ENCODE results near the gene MTHFD2L. TPM values are rescaled to one million over a fixed set of nuclear protein-coding genes. Genes with fewer than 3 reads are reported as not detected.
A peak's percentile ranks its signal among the peaks of the same experiment; 100 is the strongest.

The MTHFD2L gene
- polyA plus RNA-seq, 1 donor, result 15.2 TPM

DNA sequence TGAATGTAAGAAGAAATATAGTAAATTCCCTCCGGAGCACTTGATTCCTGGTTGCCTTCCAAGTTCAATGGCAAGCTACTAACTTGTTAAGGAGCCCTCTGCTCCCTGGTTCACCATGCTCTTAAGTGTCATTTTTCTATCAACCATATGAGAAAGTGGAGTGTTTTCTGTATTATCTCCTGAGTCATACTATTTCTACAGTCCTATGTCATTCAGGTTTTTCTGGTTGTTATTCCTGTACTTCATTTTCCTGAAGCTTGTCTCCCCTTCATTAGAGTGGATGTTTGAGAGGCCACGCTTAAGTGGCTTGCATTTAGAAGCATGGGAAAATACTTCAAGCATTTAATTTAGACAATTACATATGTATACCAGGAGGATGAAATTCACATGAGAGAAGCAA, 135.6 kb downstream of the MTHFD2L start:
- no peaks in the 10 kb centered on the region for H3K9me3 ChIP-seq (ENCODE audit: control insufficient read depth, low read depth, low read length)
- no peaks in the 10 kb centered on the region for H3K27me3 ChIP-seq (ENCODE audit: control insufficient read depth, insufficient read depth, low read length)
- WGBS (ENCODE audit: insufficient coverage, low lambda C conversion rate), result no CpG with 5 or more reads among the region's 2 CpGs
- H3K4me1 ChIP-seq (ENCODE audit: control insufficient read depth, insufficient read depth, low read length), result no peaks in the 10 kb centered on the region
- no peak overlapping the region for H3K4me3 ChIP-seq (ENCODE audit: low read length)
- no peak for DNase-seq
- H3K27ac ChIP-seq (ENCODE audit: low read length), result no peak overlapping the region
- no peaks in the 10 kb centered on the region for H3K36me3 ChIP-seq (ENCODE audit: control insufficient read depth, insufficient read depth, low read length)

DNA sequence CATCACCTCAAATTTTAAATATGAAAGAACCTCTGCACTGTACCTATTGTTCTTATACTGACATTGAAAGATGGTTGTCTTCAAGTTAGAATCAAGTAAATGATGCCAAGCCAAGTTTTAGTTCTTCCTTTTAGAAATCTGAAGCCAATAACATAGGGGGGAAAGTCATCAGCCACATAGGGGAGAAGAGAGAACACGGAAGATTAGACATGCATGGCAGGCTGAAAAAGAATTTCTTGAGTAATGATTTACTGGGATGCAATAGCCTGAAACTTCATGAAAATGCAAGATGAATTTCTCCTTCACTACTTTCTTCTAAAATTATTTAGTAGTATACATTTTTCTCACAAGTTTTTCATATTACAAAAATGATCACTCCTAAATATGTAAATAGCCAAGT, 136.8 kb downstream of the MTHFD2L start:
- H3K27me3 ChIP-seq (ENCODE audit: control insufficient read depth, insufficient read depth, low read length), result no peaks in the 10 kb centered on the region
- H3K4me3 ChIP-seq (ENCODE audit: low read length), result no peak overlapping the region
- no peaks in the 10 kb centered on the region for H3K9me3 ChIP-seq (ENCODE audit: control insufficient read depth, low read depth, low read length)
- no peaks in the 10 kb centered on the region for H3K4me1 ChIP-seq (ENCODE audit: control insufficient read depth, insufficient read depth, low read length)
- H3K36me3 ChIP-seq (ENCODE audit: control insufficient read depth, insufficient read depth, low read length), result no peaks in the 10 kb centered on the region
- no peak overlapping the region for H3K27ac ChIP-seq (ENCODE audit: low read length)
- no peak for DNase-seq
- WGBS (ENCODE audit: insufficient coverage, low lambda C conversion rate), result 80% methylated on average over 1 of the region's 1 CpG

DNA sequence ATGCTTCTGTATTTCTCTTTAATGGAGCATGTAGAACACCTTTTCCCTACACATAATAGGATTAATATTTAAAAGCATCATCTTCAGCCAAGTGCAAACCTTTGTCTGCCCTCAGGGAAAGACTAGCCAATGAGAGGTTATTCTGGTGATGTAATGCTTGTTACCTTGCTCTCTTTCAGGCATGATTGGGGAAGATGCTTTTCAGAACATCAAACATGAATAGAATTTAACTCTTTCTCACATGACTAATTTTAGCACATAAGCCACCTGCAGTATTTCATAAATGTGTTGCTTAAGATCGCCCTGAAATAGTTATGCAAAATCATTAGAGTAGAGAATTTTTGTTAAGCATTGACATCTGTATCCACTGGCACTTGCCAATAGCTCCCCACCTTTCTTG, 139.6 kb downstream of the MTHFD2L start:
- Histone ChIP-seq H3K27me3 (ENCODE audit: control insufficient read depth, insufficient read depth, low read length) (no peaks in the 10 kb centered on the region), H3K9me3 (ENCODE audit: control insufficient read depth, low read depth, low read length) (no peaks in the 10 kb centered on the region), H3K27ac (ENCODE audit: low read length) (no peak overlapping the region), H3K4me3 (ENCODE audit: low read length) (no peak overlapping the region), H3K36me3 (ENCODE audit: control insufficient read depth, insufficient read depth, low read length) (no peaks in the 10 kb centered on the region), H3K4me1 (ENCODE audit: control insufficient read depth, insufficient read depth, low read length) (no peaks in the 10 kb centered on the region)
- WGBS (ENCODE audit: insufficient coverage, low lambda C conversion rate), result no CpG with 5 or more reads among the region's 1 CpG
- DNase-seq, result no peak

DNA sequence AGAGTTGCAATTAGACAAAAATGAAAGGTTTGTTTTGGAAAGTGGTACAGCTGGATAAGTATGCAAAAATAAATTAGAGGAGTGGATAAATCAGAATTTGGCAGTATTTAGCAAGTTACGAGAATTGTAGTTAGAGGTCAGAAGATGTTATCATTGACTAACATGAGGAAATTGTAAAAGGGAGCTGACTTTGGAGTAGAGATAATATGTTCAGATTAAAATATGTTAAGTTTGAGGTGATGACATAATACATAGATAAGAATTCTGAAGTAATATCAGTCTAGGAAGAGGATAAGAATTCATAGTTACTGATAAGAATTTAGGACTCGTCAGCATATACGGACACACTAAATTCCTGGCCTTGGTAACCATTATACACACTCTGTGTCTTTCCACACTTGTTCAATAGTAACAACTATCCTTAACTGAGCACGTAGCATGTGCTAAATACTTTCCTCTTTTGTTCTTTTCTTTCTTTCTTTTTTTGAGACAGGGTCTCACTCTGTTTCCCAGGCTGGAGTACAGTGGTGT, 146.2 kb downstream of the MTHFD2L start:
- Histone ChIP-seq H3K27ac (ENCODE audit: low read length) (no peak overlapping the region), H3K4me1 (ENCODE audit: control insufficient read depth, insufficient read depth, low read length) (peaks cover 2% of the 10 kb centered on the region), H3K36me3 (ENCODE audit: control insufficient read depth, insufficient read depth, low read length) (no peaks in the 10 kb centered on the region), H3K9me3 (ENCODE audit: control insufficient read depth, low read depth, low read length) (no peaks in the 10 kb centered on the region), H3K27me3 (ENCODE audit: control insufficient read depth, insufficient read depth, low read length) (no peaks in the 10 kb centered on the region), H3K4me3 (ENCODE audit: low read length) (no peak overlapping the region)
- no peak for DNase-seq
- 77% methylated on average over 2 of the region's 4 CpGs for WGBS (ENCODE audit: insufficient coverage, low lambda C conversion rate)

DNA sequence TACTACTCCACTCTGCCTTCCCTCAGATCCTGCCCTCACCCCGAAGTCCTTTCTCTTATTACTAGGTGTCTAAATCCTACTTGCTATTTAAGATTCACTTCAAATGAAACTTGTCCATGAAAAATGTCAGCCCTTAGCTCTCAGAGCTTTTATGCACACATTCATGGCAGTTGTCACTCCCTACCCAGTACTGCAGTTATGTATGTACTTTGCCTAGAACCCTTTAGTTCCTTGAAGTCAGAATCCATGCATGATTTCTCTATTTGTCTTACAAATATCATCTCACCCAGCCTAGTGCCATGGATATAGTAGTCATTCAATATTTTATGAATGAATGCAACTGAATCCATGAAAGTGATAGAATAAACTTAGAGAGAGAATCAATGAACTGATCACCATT, 147.1 kb downstream of the MTHFD2L start:
- H3K4me3 ChIP-seq (ENCODE audit: low read length), result no peak overlapping the region
- no peak for DNase-seq
- H3K27me3 ChIP-seq (ENCODE audit: control insufficient read depth, insufficient read depth, low read length), result no peaks in the 10 kb centered on the region
- H3K4me1 ChIP-seq (ENCODE audit: control insufficient read depth, insufficient read depth, low read length), result peaks cover 2% of the 10 kb centered on the region
- no peaks in the 10 kb centered on the region for H3K9me3 ChIP-seq (ENCODE audit: control insufficient read depth, low read depth, low read length)
- H3K36me3 ChIP-seq (ENCODE audit: control insufficient read depth, insufficient read depth, low read length), result no peaks in the 10 kb centered on the region
- H3K27ac ChIP-seq (ENCODE audit: low read length), result no peak overlapping the region
- no CpG with 5 or more reads among the region's 1 CpG for WGBS (ENCODE audit: insufficient coverage, low lambda C conversion rate)

DNA sequence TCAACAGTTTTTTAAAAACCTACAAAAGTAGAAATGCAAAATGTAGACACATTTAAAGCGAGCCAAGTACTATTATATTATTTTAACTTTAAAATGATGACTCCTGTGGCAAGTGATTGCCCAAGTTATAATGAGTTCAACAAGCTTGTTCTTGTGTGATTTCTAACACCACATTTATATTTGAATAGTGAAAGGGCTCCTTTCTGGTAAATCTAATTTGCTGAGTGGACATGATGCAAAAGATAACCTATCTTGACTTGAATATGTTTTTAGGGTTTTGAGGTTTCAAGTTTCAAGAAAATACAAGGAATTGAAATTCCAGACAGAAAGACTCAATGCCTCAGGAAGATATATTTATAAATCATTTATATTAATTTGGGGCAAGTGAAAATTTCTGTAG, 149.3 kb downstream of the MTHFD2L start:
- Histone ChIP-seq H3K27ac (ENCODE audit: low read length) (no peak overlapping the region), H3K36me3 (ENCODE audit: control insufficient read depth, insufficient read depth, low read length) (no peaks in the 10 kb centered on the region), H3K9me3 (ENCODE audit: control insufficient read depth, low read depth, low read length) (no peaks in the 10 kb centered on the region), H3K4me3 (ENCODE audit: low read length) (no peak overlapping the region), H3K4me1 (ENCODE audit: control insufficient read depth, insufficient read depth, low read length) (peaks cover 2% of the 10 kb centered on the region), H3K27me3 (ENCODE audit: control insufficient read depth, insufficient read depth, low read length) (no peaks in the 10 kb centered on the region)
- DNase-seq, result no peak
- WGBS (ENCODE audit: insufficient coverage, low lambda C conversion rate), result no CpG with 5 or more reads among the region's 1 CpG

DNA sequence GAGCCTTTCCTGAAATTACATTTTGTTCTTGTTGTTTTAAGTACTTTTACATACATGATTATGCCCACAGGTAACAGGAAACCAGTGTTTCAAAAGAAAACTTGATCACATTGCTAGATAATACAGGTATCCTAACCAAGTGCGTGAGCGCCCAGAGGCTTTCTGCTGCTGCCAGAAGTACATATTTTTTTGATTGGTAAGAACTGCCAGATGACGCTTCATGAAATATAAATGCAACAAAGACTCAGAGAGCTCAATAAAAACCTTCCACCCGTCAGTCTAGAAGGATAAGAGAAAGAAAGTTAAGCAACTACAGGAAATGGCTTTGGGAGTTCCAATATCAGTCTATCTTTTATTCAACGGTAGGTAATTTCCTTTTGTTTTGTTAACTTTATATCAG, 150.3 kb downstream of the MTHFD2L start, which contains the start of gene EPGN:
Gene EPGN (plus strand): TSS at position 256 of the 400 bp plus-strand sequence. CDS start 64 bp downstream, at position 320.
- no peaks in the 10 kb centered on the region for H3K27me3 ChIP-seq (ENCODE audit: control insufficient read depth, insufficient read depth, low read length)
- H3K27ac ChIP-seq (ENCODE audit: low read length), result no peak within 1 kb of the TSS
- no peaks in the 10 kb centered on the region for H3K9me3 ChIP-seq (ENCODE audit: control insufficient read depth, low read depth, low read length)
- no peak within 1 kb of the TSS for H3K4me3 ChIP-seq (ENCODE audit: low read length)
- H3K4me1 ChIP-seq (ENCODE audit: control insufficient read depth, insufficient read depth, low read length), result peaks cover 2% of the 10 kb centered on the region
- no peaks in the 10 kb centered on the region for H3K36me3 ChIP-seq (ENCODE audit: control insufficient read depth, insufficient read depth, low read length)
- no CpG with 5 or more reads among the region's 5 CpGs for WGBS (ENCODE audit: insufficient coverage, low lambda C conversion rate)
- DNase-seq, result no peak

DNA sequence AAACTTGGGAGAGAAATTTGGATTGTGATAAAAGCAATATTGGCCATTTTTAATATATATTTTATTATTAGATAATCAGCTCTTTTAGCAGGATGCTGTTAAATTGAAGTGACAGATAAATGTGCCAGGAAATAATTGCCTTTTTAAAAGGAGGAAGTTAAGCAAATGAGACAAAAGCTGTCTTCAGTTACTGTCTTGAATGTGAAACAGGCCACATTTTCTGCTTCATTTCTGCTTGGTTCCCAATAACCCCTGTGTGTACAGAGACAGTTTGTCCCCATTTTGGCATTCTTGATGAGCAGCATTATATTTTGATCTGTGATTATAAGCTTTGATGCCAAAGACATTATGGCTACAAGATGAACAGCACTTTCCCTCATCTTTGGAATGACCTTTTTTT, 151.3 kb downstream of the MTHFD2L start:
- Histone ChIP-seq H3K4me3 (ENCODE audit: low read length) (no peak overlapping the region), H3K36me3 (ENCODE audit: control insufficient read depth, insufficient read depth, low read length) (no peaks in the 10 kb centered on the region), H3K27me3 (ENCODE audit: control insufficient read depth, insufficient read depth, low read length) (no peaks in the 10 kb centered on the region), H3K27ac (ENCODE audit: low read length) (no peak overlapping the region), H3K9me3 (ENCODE audit: control insufficient read depth, low read depth, low read length) (no peaks in the 10 kb centered on the region), H3K4me1 (ENCODE audit: control insufficient read depth, insufficient read depth, low read length) (peaks cover 2% of the 10 kb centered on the region)
- DNase-seq, result no peak

DNA sequence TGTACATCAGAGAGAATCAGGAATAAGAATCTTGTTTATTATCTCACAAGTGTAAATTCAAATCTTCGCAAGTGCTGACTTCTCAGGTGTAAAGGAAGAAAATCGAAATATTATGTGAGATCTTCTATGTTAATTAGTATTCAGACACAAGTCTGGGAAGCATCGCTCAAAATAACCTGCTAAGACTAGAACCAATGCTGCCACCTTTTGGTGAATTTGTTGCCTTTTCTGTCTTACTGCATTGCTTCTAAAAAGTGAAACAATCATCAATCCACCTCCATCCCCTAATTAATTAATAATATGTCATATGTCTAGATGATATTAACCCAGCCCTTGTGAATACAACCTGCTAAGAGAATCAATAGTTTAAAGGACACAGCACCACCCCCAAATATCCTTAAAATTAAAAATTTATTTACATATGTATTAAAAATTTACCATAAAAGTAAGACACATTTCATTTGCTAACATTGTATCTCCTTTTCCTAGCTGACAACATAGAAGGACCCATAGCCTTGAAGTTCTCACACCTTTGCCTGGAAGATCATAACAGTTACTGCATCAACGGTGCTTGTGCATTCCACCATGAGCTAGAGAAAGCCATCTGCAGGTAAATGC, 153.9 kb downstream of the MTHFD2L start:
- no peak overlapping the region for H3K27ac ChIP-seq (ENCODE audit: low read length)
- H3K9me3 ChIP-seq (ENCODE audit: control insufficient read depth, low read depth, low read length), result no peaks in the 10 kb centered on the region
- H3K36me3 ChIP-seq (ENCODE audit: control insufficient read depth, insufficient read depth, low read length), result no peaks in the 10 kb centered on the region
- H3K27me3 ChIP-seq (ENCODE audit: control insufficient read depth, insufficient read depth, low read length), result no peaks in the 10 kb centered on the region
- H3K4me1 ChIP-seq (ENCODE audit: control insufficient read depth, insufficient read depth, low read length), result no peaks in the 10 kb centered on the region
- DNase-seq, result peak; percentile 27 to 37
- WGBS (ENCODE audit: insufficient coverage, low lambda C conversion rate), result 20% methylated on average over 1 of the region's 4 CpGs
- no peak overlapping the region for H3K4me3 ChIP-seq (ENCODE audit: low read length)

DNA sequence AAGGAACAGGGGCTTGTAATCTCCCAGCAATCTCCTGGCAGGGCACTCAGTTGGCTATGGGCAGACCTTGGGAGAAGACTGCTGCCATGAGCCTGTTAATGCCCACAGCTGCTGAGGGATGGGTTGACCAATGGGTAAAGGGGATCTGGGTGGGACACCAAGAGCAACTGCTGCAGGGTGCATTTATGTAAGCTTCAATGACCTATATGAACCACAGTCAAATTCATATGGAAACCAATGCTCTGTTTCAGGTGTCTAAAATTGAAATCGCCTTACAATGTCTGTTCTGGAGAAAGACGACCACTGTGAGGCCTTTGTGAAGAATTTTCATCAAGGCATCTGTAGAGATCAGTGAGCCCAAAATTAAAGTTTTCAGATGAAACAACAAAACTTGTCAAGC, 156.4 kb downstream of the MTHFD2L start:
- DNase-seq, result no peak
- H3K27ac ChIP-seq (ENCODE audit: low read length), result no peak overlapping the region
- H3K4me3 ChIP-seq (ENCODE audit: low read length), result no peak overlapping the region
- H3K4me1 ChIP-seq (ENCODE audit: control insufficient read depth, insufficient read depth, low read length), result no peaks in the 10 kb centered on the region
- H3K36me3 ChIP-seq (ENCODE audit: control insufficient read depth, insufficient read depth, low read length), result no peaks in the 10 kb centered on the region
- 100% methylated on average over 1 of the region's 2 CpGs for WGBS (ENCODE audit: insufficient coverage, low lambda C conversion rate)
- no peaks in the 10 kb centered on the region for H3K27me3 ChIP-seq (ENCODE audit: control insufficient read depth, insufficient read depth, low read length)
- H3K9me3 ChIP-seq (ENCODE audit: control insufficient read depth, low read depth, low read length), result no peaks in the 10 kb centered on the region

DNA sequence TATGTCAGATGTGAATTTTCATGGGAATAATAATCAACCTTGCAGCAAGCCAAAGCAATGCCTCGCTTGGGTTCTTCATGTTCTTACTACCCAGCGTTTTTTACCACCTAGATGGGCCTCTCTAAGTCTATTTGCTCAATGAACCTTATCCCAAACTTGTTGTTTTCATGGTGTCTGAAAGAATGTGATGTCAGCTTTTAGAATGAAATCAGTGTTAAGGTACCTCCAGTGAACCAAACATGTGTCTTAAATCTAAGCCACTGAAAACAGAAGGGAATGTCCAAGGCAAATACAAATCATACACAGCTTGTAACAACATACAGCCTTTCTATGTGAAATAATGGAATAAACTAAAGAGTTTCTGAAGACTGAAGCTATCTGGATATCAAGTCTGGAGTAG, 157.0 kb downstream of the MTHFD2L start:
- Histone ChIP-seq H3K27me3 (ENCODE audit: control insufficient read depth, insufficient read depth, low read length) (no peaks in the 10 kb centered on the region), H3K36me3 (ENCODE audit: control insufficient read depth, insufficient read depth, low read length) (no peaks in the 10 kb centered on the region), H3K4me3 (ENCODE audit: low read length) (no peak overlapping the region), H3K4me1 (ENCODE audit: control insufficient read depth, insufficient read depth, low read length) (no peaks in the 10 kb centered on the region), H3K9me3 (ENCODE audit: control insufficient read depth, low read depth, low read length) (no peaks in the 10 kb centered on the region), H3K27ac (ENCODE audit: low read length) (no peak overlapping the region)
- DNase-seq, result no peak
- WGBS (ENCODE audit: insufficient coverage, low lambda C conversion rate), result no CpG with 5 or more reads among the region's 2 CpGs
